T1000 (cell line): ENCODE results near the gene CYP4F3.
"Not testable (repeated sequence)": the region's sequence is repeated elsewhere in the genome, so short reads cannot be mapped to it uniquely, and the experiment has no call there.

Experiments used
- DNase-seq: peaks from one replicate; lab custom pipeline; 2025; ENCODE audit warnings: mixed read lengths; lab: John Stamatoyannopoulos, UW

The CYP4F3 gene, protein sequence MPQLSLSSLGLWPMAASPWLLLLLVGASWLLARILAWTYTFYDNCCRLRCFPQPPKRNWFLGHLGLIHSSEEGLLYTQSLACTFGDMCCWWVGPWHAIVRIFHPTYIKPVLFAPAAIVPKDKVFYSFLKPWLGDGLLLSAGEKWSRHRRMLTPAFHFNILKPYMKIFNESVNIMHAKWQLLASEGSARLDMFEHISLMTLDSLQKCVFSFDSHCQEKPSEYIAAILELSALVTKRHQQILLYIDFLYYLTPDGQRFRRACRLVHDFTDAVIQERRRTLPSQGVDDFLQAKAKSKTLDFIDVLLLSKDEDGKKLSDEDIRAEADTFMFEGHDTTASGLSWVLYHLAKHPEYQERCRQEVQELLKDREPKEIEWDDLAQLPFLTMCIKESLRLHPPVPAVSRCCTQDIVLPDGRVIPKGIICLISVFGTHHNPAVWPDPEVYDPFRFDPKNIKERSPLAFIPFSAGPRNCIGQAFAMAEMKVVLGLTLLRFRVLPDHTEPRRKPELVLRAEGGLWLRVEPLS

DNA sequence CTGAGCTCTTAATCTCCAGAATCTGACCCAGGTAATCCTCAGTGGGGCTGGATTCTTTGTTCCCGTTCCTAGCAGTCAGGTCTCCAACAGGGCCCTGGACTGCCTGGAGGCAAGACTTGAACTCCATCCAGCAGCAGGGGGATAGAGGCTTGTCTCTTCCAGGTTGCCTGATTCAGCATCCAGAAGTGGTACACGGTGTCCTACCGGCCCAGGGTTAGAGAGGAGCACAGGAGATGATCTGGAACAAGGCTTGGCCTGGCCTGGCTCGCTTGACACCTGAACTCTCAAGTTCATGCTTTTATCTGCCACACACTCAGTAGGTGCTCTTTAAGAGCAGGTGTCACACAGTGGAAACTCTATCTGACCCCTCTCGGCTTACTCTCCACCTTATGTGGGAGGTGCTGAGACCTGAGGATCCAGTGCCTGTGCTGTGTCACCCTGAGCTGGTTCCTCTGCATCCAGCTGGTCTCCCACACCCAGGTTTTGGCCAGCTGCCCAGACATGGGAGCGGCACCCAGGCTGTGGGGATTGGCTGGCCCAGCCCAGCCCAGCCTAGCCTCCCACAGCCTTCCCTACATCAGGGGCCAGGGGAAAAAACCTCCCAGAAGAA, at the start of gene CYP4F3:
Gene CYP4F3, plus strand, starts transcription at position 604 of the 610 bp plus-strand sequence. CDS start 519 bp downstream, outside the sequence.
- DNase-seq = no peak

DNA sequence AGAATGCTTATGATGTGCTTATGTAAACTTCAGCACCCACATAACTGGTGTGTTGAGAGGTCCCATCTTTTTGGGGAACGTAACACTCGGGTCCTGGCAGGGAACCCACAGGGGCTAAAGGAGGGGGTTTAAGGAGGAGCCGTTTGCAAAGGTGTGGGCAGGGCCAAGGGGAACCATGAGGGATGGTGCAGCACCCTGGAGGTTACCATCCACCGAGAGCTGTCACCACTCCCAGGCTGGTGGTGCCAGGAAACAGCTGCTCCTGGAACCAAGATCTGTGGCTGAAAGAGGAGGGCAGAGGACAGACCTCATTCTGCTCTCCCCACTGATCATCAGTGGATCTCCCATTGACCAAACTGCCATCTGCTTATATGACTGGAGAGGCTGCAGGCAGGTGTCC, 48.9 kb upstream of the CYP4F3 start:
- no peak for DNase-seq

DNA sequence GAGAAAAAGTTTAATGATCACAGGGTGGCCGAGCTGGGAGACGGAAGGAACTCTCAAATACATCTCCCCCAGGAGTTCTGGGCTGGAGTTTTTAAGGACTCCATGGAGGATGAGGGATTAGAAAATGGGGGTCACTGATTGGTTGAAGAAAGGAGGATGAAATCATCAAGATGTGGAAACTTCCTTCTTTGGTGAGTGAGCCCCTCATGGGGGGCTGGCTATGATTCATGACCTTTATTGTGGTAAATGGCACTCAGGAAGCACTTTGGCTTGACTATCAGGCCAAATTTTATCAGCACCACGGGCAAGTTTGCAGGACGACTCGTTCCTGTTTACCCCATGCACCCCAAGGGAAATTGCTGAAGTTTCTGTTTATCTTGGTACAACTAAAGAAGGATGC, 48.2 kb upstream of the CYP4F3 start:
- not testable (repeated sequence) for DNase-seq

DNA sequence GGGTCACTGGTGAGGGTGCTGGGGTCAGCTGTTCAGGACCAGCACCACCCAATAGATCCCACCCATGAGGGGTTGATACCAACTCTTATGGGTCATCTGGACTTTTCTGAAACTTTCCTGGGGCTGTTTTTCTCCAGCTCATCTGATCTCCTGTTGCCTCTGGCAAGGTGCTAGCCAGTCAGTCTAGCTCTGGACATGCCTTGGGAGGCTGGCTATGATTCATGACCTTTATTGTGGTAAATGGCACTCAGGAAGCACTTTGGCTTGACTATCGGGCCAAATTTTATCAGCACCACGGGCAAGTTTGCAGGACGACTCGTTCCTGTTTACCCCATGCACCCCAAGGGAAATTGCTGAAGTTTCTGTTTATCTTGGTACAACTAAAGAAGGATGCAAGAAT, 46.9 kb upstream of the CYP4F3 start:
- not testable (repeated sequence) for DNase-seq

DNA sequence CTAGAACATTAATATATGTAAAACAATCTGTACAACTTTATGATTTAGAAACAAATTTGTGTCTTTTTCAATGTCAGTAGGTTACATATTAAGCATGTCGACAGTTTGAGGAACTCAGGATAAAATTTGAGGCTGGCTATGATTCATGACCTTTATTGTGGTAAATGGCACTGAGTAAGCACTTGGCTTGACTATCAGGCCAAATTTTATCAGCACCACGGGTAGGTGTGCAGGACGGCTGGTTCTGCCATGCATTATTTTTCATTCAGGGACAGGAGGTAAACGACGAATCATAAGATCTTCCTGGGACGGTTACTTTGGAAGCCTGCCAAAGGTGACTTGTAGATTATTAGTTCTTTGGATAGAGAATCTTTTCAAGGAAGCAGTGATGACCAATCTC, 45.6 kb upstream of the CYP4F3 start:
- DNase-seq = no peak

DNA sequence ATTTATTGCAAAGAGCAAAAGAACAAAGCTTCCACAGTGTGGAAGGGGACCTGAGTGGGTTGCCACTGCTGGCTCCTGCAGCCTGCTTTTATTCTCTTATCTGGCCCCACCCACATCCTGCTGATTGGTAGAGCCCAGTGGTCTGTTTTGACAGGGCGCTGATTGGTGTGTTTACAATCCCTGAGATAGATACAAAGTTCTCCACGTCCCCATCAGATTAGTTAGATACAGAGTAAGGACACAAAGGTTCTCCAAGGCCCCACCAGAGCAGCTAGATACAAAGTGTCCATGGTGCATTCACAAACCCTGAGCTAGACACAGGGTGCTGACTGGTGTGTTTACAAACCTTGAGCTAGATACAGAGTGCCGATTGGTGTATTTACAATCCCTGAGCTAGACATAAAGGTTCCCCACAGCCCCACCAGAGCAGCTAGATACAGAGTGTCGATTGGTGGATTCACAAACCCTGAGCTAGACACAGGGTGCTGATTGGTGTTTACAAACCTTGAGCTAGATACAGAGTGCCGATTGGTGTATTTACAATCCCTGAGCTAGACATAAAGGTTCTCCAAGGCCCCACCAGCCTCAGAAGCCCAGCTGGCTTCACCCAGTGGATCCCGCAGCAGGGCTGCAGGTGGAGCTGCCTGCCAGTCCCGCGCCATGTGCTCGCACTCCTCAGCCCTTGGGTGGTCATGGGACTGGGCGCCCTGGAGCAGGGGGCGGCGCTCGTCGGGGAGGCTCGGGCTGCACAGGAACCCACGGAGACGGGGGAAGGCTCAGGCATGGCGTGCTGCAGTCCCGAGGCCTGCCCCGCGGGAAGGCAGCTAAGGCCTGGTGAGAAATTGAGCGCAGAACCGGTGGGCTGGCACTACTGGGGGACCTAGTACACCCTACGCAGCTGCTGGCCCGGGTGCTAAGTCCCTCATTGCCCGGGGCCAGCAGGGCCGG, 32.4 kb upstream of the CYP4F3 start:
- DNase-seq = not testable (repeated sequence)

DNA sequence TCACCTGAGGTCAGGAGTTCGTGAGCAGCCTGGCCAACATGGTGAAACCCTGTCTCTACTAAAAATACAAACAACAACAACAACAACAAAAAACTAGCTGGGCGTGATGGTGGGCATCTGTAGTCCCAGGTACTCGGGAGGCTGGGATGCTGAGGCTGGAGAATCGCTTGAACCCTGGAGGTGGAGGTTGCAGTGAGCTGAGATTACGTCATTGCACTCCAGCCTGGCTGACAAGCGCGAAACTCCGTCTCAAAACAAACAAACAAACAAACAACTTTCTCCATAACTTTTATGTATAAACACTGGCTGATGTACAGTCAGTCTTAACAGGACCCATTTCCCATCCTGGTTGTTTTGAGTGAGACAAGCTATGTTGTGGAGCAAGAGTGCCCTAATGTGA, 31.4 kb upstream of the CYP4F3 start:
- DNase-seq = no peak

DNA sequence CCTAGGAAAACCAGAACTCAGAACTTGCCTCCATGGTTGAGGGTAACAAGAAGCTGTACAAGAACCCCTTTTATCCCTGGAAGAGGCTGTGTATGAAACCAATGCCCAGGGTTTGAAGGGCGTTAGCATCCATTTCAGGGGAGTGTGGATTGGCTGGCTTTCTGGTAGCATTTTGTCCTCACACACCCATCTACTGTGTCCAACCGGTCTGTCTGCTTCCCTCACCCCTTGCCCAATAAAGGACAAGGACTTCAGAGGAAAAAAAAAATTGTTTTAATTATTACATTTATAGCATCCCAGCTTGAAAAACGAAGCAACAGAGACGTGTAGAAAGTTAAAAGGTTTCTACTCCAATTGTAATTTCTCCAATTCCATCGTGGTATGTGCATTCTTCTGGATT, 28.4 kb upstream of the CYP4F3 start:
- no peak for DNase-seq

DNA sequence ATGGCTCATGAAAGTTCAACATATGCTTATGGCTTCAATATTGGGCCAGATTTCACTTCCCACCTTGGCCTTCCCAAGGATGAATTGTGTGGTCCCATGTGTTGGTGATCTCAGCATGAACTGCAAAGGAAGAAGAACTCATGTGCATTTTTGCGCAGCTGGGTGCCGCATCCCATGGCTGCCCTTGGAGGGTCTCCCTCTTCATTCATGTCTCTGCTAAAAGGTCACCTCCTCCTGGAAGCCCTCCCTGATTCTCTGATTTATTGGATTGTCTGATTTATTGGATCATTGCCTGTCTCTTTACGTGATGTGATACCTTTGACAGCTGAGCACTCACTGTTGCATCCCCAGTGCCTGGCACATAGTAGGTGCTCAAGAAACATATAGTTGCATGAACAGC, 27.4 kb upstream of the CYP4F3 start:
- DNase-seq = no peak

DNA sequence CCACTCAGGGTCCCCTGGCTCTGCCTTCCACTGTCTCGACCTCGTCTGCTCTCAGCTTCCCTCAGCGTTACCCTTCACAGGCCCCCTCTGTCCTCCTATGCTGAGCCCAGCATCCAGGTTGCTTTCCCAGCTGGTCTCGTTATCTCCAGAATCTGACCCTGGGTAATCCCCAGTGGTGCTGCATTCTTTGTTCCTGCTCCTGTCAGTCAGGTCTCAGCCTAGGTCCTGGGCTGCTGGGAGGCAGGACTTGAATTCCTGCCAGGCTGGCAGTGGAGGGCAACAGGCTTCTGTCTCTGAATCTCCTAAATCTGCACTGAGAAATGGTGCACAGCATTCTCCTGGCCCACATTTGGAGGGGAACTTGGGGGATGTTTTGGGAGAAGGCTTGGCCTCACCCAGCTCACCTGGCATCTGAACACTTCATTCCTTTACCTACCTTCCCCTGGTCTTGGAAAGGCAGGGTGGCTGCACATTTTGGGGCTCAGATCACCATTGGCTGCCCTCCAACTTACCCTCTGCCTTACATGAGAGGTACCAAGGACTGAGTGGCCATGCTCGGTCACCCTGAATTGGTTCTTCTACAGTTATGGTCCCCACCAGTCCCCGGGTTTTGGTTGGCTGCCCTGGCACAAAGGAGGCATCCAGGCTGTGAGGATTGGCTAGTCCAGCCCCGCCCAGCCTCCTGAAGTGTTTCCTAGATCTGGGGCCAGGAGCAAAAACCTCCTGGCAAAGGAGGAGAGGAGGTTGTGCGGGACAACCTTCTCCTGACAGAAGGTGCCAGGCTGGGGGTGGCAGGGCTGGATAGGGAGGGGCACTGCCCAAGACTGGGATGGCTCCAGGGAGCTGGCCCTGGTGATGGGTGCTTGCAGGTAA, 26.0 kb upstream of the CYP4F3 start, which contains the start of gene CYP4F8:
Gene CYP4F8, plus strand, starts transcription at position 712 of the 873 bp plus-strand sequence. CDS start 399 bp downstream, outside the sequence.
- DNase-seq = no peak

DNA sequence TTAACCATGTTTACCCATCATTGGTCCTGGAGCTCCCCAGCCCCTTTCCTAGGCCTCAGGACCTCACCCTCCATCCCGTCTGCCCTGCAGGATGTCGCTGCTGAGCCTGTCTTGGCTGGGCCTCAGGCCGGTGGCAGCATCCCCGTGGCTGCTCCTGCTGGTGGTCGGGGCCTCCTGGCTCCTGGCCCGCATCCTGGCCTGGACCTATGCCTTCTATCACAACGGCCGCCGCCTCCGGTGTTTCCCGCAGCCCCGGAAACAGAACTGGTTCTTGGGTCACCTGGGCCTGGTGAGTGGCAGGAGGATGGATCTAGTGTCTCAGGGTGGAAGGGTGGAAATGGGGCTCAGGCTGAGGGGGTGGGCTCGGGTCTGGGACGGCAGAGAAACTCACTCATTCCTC, 25.2 kb upstream of the CYP4F3 start:
- DNase-seq = no peak

DNA sequence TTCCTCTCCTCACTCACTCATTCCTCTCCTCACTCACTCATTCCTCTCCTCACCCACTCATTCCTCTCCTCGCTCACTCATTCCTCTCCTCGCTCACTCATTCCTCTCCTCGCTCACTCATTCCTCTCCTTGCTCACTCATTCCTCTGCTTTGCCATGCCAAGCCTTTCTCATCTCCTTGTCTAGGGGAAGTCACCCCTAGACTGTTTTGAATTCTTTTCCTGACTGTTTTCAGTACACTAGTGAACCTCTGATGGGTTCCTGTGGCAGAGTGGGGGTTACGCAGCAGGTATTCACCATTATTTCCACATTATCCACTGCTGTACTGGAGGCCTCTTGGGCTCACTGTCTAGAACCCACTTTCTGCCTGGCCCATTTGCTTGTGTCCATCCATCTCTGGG, 24.5 kb upstream of the CYP4F3 start:
- no peak for DNase-seq

DNA sequence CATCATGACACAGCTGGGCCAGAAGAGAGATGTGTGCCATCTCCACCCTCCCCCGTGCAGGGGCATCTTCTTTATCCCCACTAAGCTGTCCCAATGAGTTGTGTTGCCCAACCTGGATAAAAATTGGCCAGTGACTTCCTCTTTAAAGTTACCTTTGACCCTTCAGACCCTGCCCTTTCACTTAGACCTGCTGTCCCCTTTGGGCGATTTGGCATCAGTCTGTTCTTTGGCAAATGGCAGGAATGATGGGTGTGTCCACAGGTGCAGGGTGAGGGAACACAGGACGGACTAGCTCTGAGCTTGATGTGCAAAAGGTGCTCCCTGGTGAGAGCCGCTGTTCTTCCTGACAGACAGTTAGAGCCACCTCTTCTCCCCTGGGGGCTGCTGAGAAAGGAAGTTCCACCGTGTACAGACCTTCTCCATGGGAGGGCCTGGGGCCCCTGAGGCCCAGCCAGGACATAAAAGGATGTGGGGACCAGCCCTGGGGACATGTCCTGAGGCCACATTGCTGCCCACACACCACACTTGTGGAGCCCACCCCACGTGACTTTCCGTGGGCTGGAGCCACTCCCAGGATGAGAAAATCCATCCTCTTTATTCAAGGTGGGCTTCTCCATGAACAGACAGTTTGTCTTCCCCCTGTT, 23.9 kb upstream of the CYP4F3 start:
- no peak for DNase-seq

DNA sequence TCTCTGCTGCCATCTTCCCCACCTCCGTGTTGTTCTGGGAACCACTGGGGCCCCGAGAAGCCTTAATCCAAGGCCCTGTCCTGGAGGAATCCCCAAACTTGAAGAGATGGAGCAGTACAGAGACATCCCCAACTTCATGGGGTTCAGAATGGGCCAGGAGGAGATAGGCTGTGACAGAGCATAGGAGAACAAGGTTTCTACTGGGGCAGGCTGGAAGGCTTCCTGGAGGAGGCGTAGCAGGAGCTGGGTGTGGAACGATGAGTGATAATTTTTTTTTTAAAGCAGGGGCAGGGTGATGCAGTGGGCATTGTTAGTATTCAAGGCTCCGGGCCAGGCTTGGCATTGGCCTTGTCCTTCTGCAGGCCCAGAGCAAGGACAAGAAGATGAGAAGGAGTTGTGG, 22.4 kb upstream of the CYP4F3 start:
- no peak for DNase-seq

DNA sequence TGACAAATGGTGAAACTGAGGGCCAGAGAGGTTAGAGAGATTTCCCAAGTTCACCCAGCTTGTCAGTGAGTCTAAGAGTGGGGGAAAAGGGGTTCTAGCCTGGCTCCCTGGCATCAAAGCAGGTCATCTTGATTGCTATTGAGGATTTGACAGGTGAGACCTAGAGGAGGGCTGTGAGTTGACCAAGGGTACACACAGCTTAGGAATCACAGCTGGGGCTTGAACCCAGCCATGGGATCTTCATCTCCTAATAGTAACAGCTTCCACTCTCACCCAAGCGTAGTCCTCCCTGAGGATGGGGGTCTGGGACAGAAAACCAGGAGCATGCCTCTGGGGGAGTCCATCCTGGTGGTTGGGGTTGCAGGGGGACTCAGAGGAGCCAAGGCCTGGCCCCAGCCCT, 18.9 kb upstream of the CYP4F3 start:
- DNase-seq = no peak

DNA sequence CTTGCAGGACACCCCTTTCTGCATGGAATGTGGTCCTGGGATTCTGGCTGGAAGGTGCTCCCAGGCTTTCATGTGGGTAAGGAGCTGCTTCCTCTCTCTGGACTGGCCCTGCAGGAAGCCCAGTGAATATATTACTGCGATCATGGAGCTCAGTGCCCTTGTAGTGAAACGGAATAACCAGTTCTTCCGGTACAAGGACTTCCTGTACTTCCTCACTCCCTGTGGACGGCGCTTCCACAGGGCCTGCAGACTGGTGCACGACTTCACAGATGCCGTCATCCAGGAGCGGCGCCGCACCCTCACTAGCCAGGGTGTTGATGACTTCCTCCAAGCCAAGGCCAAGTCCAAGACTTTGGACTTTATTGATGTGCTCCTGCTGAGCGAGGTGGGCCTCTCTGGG, 17.7 kb upstream of the CYP4F3 start:
- DNase-seq = no peak

DNA sequence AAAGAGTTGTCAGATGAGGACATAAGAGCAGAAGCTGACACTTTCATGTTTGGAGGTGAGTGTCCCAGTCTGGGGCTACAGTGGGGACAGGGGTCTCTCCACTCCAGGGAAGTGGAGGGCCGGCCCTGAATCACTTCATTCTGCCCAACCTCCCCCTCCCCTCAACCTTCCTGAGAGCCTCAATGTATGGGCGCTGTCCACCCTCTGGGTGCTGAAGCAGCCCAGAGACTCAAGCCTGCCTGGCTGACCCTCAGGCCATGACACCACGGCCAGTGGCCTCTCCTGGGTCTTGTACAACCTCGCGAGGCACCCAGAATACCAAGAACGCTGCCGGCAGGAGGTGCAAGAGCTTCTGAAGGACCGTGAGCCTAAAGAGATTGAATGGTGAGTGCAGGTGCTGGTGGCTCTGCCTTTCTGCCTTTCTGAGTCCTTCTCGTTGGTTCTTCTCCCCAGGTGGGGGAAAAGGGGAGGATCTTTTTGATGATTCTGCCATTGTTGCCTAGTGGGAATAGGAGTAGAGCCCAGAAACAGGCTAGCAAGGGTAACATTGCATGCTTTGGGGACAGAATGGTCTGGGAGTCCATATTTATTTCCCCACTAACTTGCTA, 16.9 kb upstream of the CYP4F3 start:
- DNase-seq = no peak

DNA sequence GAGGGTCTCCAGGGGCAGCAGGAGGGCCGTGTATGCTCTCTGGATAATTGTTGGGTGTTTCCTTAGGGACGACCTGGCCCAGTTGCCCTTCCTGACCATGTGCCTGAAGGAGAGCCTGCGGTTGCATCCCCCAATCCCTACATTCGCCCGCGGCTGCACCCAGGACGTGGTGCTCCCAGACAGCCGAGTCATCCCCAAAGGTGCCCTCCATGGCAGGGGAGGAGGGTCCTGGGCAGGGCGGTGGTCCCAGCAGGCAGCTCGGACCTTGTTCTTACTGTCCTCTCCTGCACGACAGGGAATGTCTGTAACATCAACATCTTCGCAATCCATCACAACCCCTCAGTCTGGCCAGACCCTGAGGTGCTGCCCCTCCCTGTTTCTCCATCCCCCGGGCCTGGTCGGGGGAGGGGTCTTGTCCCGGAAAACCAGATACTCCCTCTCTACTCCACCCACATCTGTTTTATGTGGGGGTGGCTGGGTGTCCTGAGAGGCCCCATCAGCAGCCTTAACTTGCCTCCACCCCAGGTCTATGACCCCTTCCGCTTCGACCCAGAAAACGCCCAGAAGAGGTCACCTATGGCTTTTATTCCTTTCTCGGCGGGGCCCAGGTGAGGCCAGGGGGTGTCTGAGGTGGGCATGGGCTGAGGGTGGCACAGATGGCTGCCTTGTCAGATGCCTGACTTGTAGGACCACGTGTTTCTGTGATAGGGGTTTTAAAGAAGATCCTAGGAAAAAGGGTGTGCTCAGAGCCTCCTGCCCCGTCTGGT, 12.3 kb upstream of the CYP4F3 start:
- DNase-seq = no peak
